Kidney epithelial cell (primary cell): Measurements from ENCODE around the gene DOCK3. TPM values are rescaled to one million over a fixed set of nuclear protein-coding genes. Genes with fewer than 3 reads are reported as not detected.

Experiments used
- DNase-seq: peaks from one replicate; pipeline ENCODE4 v3.0.0-alpha.2; 2010; ENCODE audit warnings: low read depth
- H3K27me3 ChIP-seq: 2 replicates; pipeline ENCODE4 v1.6.0; 2011; ENCODE audit warnings: low read length; ENCODE audit not compliant: control insufficient read depth, insufficient read depth
- H3K36me3 ChIP-seq: 2 replicates; pipeline ENCODE4 v1.5.1; 2011; ENCODE audit warnings: low read length; ENCODE audit not compliant: control insufficient read depth, insufficient read depth
- H3K4me3 ChIP-seq: 2 replicates; pipeline ENCODE4 v1.5.1; 2011; ENCODE audit warnings: low read depth, mild to moderate bottlenecking, control low read depth, low read length
- total RNA-seq: library from RNA; depleted of rRNA; stranded (reverse); fragments of >200 nt; gene quantifications from 2 replicates; pipeline ENCODE4 v1.2.3, GENCODE V29; 2015
- TF ChIP-seq, protein P1 (sequence below): IDR thresholded peaks from 2 replicates; pipeline ENCODE4 v1.5.1; 2011; ENCODE audit warnings: mild to moderate bottlenecking, moderate library complexity, low read length, control low read depth, inconsistent platforms; ENCODE audit not compliant: insufficient read depth, poor library complexity, severe bottlenecking

Gene DOCK3
- total RNA-seq, 1 donor from 2014 or later: 1.7 TPM

DNA sequence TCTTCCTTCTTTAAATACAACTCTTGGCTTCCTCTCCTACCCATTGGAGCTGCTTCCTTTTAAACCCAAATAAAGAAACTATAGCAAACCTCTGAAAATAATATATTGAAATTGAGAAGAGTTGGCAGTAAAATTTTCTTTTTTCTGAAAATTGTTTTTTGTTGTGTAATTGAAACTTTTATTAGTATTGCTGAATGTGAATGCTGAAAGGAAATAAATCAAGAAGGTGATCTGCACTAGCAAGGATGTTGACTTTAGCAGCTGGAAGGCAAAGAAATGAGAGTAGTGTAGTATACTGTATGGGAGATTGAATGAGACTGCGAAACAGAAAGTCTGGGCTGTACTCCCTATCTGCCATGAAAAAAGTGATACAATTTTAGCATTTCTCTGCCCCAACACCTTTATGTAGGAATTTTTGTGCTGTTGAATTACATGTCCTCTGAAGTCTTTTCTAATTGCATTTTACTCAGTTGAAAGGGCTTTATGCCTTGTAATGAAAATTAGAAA, 166.3 kb downstream of the DOCK3 start:
- Histone ChIP-seq H3K27me3 (no peaks in the 10 kb centered on the region), H3K4me3 (no peak overlapping the region), H3K36me3 (no peaks in the 10 kb centered on the region)
- DNase-seq: no peak
- TF ChIP-seq, protein P1, sequence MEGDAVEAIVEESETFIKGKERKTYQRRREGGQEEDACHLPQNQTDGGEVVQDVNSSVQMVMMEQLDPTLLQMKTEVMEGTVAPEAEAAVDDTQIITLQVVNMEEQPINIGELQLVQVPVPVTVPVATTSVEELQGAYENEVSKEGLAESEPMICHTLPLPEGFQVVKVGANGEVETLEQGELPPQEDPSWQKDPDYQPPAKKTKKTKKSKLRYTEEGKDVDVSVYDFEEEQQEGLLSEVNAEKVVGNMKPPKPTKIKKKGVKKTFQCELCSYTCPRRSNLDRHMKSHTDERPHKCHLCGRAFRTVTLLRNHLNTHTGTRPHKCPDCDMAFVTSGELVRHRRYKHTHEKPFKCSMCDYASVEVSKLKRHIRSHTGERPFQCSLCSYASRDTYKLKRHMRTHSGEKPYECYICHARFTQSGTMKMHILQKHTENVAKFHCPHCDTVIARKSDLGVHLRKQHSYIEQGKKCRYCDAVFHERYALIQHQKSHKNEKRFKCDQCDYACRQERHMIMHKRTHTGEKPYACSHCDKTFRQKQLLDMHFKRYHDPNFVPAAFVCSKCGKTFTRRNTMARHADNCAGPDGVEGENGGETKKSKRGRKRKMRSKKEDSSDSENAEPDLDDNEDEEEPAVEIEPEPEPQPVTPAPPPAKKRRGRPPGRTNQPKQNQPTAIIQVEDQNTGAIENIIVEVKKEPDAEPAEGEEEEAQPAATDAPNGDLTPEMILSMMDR: no peak

DNA sequence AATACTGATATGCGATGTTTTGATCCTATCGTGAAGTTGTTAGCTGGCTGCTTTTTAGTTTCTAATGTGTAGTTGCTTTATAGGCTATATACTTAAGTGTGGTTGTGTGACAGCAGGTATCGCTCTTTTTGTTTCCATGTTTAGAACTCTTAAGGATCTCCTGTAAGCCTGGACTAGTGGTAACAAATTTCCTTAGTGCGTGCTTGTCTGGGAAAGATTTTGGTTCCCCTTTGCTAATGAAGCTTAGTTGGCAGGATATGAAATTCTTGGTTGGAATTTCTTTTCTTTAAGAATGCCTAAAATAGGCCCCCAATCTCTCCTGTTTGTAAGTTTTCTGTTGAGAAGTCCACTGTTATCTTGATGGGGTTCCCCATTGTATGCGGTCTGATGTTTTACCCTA, 173.6 kb downstream of the DOCK3 start:
- TF ChIP-seq, protein P1: no peak
- DNase-seq: no peak
- Histone ChIP-seq H3K27me3 (no peaks in the 10 kb centered on the region), H3K4me3 (no peak overlapping the region), H3K36me3 (no peaks in the 10 kb centered on the region)

DNA sequence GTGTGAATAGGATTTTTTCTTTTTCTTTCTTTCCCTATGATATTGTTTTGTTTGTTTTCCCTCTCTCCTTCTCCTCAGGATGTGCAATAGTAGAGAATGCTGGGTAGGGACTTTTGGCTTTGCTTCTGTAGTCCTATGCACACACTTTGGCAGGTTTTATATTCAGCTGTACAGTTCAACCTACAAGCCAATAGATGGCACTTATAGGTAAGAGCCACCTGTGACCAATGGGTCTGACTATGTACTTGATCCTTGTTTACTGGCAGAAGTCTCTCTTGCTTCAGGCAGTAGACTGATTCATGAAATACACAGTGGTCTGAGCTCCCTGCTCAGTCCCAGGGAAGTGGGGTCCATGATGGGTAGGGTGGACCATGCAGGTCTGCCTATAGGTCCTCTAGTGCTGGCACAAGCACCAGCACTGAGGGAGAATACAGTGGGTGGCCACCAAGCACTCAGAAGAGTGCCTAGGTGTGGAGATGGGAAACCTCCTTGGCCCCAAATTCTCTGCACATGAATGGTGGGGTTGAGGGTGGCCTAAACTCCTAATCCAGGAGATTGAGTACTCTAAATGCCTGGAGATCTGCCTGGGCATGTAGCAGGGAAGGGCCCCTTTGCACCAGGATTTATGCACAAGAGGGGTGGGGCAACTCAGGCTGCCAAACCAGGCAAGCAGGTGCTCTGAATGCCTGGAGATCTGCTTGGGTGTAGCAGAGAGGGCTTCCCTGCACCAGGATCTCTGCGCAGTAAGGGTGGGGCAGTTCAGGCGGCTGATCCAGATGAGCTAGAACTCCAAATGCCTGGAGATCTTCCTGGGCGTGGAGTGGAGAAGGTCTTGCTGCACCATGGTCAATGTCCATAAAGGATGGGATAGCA, 176.1 kb downstream of the DOCK3 start:
- DNase-seq: no peak
- H3K4me3 ChIP-seq: no peak overlapping the region
- no peaks in the 10 kb centered on the region for H3K27me3 ChIP-seq
- no peaks in the 10 kb centered on the region for H3K36me3 ChIP-seq
- TF ChIP-seq, protein P1: no peak

DNA sequence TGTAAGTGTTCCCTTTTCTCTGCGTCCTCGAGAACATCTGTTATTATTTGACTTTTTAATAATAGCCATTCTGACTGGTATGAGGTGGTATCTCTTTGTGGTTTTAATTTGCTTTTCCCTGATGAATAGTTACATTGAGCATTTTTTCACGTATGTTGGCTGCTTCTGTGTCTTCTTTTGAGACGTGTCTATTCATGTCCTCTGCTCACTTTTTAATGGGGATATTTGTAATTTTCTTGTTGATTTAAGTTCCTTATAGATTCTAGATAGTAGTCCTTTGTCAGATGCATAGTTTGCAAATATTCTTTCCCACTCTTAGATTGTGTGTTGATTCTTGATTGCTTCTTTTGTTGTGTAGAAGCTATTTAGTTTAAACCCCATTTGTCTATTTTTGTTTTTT, 179.2 kb downstream of the DOCK3 start:
- Histone ChIP-seq H3K36me3 (no peaks in the 10 kb centered on the region), H3K27me3 (no peaks in the 10 kb centered on the region), H3K4me3 (no peak overlapping the region)
- TF ChIP-seq, protein P1: no peak
- DNase-seq: no peak

DNA sequence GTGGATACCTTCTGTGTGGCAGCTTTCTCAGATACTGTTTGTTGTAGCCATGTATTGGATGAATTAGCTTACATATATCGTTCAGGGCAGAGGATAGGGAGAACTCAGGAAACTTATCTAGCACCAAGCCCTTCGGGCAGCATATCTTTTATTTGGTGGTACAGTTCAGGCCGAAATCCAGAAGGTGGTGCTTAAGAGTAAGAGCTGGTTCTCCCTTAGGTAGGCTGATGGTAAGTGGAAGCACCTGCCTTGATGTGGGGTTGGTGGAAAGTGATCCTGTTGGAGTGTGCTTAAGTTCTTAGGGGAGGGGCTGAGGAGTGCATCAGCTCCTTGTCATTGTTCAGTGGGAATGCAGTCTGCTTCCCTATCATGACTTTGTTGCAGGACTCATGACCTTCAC, 187.5 kb downstream of the DOCK3 start:
- DNase-seq: no peak
- Histone ChIP-seq H3K36me3 (no peaks in the 10 kb centered on the region), H3K4me3 (no peak overlapping the region), H3K27me3 (peaks cover 2% of the 10 kb centered on the region)
- TF ChIP-seq, protein P1: no peak
